Activated CD4-positive, alpha-beta T cell treated with anti-CD3 and anti-CD28 coated beads, Interleukin-10, Interleukin-2, amounts not matched to agents 100 ng/mL and 50 ng/mL, durations not matched to agents 16 hours and 8 hours (primary cell): Measurements from ENCODE around the gene CALHM2.
"Not testable (repeated sequence)": the region's sequence is repeated elsewhere in the genome, so short reads cannot be mapped to it uniquely, and the experiment has no call there.

Source experiments
- DNase-seq: peaks from one replicate; pipeline ENCODE4 v3.0.0-alpha.2; 2020

Gene CALHM2

GRCh38 chr10:103448746-103449145, 3.4 kb downstream of the CALHM2 start:
- DNase-seq, result no peak

GRCh38 chr10:103447187-103447586, 5.0 kb downstream of the CALHM2 start:
- no peak for DNase-seq

- DNase-seq, result no peak
Measured at GRCh38 chr10:103445767-103446567, 6.2 kb downstream of the CALHM2 start.

- no peak for DNase-seq
Measured at GRCh38 chr10:103445366-103445765, 6.8 kb downstream of the CALHM2 start.

DNA sequence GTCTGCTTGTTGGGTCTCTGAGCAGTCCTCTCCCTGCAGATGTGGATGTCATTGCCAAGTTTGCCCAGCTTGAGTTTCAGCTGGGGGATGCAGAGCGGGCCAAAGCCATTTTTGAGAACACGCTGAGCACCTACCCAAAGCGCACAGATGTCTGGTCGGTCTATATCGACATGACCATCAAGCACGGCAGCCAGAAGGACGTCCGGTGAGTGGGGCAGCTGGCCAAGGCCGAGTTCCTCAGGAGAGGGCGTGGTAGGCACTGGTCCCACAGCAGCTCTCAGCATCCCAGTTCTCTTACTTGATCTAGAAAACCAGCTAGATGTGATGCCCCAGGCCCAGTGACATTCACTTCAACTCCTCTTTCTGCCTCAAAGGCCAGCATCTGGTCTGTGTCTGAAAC, 7.7 kb downstream of the CALHM2 start:
- DNase-seq, result no peak

- no peak for DNase-seq
Measured at GRCh38 chr10:103443475-103444185, 8.5 kb downstream of the CALHM2 start.

GRCh38 chr10:103442031-103442461, 10.1 kb downstream of the CALHM2 start:
- no peak for DNase-seq

DNA sequence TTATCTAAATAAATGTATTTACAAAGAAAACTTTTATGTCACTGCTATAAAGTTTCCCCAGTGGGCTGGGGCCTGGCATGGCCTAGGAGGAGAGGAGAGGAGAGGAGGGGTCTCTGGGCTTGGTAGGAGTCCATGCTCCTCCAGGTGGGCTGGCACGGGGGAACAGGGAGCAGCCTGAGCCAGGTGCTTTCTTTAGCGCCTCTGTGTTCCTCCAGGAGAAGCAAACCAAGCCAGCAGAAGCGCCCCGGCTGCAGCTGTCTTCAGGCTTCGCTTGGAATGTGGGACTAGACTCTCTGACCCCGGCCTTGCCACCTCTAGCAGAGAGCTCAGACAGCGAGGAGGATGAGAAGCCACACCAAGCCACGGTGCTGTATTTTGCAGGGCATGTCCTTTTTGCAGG, 10.6 kb downstream of the CALHM2 start:
- DNase-seq, result no peak

DNA sequence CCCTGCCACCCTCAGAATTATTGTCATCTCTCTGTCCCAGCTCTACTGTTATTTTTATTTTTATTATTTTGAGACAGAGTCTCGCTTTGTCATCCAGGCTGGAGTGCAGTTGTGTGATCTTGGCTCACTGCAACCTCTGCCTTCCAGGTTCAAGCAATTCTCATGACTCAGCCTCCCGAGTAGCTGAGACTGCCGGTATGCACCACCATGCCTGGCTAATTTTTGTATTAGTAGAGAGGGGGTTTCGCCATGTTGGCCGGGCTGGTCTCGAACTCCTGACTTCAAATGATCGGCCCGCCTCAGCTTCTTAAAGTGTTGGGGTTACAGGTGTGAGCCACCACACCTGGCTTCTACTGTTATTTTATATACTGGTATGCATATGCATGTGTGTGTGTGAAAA, 11.0 kb downstream of the CALHM2 start:
- no peak for DNase-seq

DNA sequence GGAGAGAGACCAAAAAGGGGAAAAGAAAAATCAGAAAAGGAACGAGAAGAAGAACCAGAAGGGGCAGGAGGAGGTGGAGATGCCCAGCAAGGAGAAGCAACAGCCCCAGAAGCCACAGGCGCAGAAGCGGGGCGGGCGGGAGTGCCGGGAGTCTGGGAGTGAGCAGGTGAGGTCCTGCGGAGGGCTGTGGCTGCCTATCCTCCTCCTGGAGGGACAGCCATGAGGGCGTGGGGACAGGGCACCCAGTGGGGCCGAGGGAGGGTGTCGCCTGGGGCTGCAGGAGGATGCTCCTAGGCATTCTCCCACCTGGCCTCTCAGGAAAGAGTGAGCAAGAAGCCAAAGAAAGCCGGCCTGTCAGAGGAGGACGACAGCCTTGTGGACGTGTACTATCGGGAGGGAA, 11.8 kb downstream of the CALHM2 start:
- no peak for DNase-seq

GRCh38 chr10:103439776-103440175, 12.4 kb downstream of the CALHM2 start:
- DNase-seq, result no peak

- DNase-seq, result no peak
Measured at GRCh38 chr10:103433858-103434257, 18.3 kb downstream of the CALHM2 start.

DNA sequence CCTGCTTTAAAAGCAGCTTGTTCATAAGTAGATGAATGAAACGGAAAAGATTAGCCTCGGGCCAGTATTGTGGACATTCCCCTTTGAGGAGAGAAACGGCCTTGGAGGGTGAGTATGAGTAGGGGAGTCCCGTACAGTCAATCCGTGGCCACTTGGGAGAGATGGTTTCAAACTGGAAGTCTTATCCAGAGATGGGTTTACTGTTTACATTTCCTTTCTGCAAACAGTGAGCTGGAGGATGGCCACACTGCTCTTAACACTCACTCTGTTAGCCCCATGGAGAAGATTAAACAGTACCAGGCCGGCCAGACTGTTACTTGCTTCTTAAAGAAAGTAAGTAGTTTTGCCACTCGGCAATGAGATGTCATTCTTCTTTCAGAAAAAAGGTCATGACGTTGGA, 20.3 kb downstream of the CALHM2 start:
- no peak for DNase-seq

- peak; percentile 42 for DNase-seq
Measured at GRCh38 chr10:103429647-103430046, 22.5 kb downstream of the CALHM2 start.

DNA sequence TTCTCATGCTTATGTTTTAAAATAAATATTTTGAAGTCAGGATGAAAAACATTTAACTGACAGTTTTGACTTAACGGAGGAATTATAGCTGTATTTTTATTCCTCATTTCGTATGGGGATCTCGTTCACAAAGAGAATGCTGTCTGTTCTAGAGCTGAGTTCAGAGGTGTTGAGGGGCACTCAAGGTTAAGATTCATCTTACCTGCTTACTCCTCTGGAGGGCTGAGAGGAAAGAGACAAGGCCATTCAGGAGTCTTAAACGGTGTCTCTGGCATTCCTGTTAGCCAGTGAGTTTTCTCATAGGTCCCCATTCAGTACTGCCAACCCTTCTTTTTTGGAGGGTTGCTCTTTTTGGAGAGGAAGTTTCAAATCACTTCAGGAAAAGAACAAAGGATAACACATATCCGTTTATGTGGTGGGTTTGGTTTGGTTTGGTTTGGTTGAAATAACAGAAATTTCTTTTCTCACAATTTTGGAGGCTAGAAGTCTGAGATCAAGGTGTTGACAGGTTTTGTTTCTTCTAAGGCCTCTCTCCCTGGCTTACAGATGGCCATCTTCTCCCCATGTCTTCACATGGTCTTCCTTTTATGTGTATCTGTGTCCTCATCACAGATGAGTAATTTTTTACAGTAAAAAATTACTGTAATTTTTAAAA, 23.1 kb downstream of the CALHM2 start:
- no peak for DNase-seq

- DNase-seq, result no peak
Measured at GRCh38 chr10:103427866-103428265, 24.3 kb downstream of the CALHM2 start.

DNA sequence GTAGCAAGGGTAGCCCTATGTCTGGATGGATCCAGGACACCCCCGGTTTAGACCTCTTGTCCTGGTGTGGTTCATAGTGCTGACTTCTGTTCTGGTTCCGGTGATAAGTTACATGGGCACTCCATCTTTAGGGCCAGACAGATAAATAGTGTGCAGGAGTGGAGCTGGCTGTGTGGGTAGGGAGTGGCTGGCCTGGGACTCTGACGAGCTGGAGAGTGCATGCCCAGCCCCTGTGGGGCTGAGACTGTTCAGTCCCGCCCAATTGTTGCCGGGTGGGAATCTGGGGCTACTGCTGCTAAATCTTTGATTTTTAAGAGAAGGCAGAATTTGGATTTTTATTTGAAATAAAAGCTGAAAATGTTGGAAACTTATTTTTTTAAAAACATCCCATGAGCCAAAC, 28.4 kb downstream of the CALHM2 start:
- DNase-seq, result no peak

- DNase-seq, result no peak
Measured at GRCh38 chr10:103419101-103419500, 33.1 kb downstream of the CALHM2 start.

GRCh38 chr10:103417601-103418000, 34.6 kb downstream of the CALHM2 start:
- no peak for DNase-seq

GRCh38 chr10:103417148-103417469, 35.1 kb downstream of the CALHM2 start:
- not testable (repeated sequence) for DNase-seq

DNA sequence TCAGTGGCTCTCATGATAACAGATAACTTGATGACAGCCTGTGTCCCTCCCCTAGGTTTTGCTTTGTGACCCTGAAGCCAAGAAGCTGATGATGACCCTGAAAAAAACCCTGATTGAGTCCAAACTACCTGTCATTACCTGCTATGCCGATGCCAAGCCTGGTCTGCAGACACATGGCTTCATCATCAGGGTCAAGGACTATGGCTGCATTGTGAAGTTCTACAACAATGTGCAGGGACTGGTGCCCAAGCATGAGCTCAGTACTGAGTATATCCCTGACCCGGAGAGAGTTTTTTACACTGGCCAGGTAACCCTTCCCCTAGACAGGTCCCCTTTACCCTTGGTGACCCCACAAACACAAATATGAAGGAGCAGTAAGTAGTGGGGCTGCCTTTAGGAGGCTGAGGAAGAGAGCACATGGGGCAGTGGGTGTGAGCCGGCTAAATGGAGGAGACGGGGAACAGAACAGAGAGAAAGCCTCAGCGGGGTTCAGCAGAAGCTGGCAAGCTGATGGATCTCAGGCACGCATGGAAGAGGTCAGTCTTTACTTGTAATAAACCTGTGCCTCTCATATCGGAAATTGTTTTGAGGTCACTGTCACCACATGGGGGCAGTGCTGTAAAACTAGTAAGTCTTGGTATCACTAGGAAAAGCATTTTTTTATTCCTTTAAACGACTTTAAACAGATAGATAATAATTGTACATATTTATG, 35.6 kb downstream of the CALHM2 start:
- DNase-seq, result peak; percentile 49

DNA sequence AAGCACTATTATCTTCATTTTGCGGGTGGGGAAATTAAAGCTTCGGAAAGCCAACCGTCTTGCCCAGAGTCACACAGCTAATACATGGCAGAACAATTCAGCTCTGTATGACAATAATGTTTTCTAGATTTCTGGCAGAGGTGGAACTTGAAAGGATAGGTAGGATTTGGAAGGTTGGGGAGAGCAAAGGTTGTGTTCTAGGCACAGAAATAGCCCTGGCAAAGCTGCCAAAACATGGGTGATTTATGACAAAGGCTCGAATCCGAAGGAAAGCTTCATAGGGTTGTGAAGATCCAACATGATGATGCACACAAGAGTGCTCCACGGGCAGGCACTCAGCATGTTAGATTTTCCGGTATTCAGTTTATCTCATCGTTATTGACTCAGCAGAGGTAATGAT, 36.6 kb downstream of the CALHM2 start:
- no peak for DNase-seq

DNA sequence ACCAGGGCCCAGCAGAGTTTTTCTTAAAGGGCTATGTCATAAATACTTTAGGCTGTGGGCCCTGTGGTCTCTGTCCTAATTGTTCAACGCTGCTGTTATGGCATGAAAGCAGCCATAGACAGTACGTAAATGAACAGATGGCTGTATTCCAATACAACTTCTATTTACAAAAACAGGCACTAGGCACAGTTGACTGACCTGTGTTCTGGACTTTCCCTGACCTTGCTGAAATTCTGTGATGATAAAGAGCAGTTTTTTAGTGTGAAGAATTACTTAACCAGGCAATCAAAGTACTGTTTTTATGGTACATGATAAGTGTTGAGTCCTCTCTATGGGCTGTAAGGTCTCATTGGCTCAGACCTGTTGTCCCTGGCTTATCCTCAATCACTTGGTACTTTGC, 38.6 kb downstream of the CALHM2 start:
- DNase-seq, result no peak
